Activated T-helper 1 cell treated with anti-CD3 and anti-CD28 coated beads, Interleukin-2, amount 50 U/mL, for 16 hours (primary cell): ENCODE measurements around the gene IDH3A.

Experiments
- DNase-seq, 2 donors: peaks; one replicate each; pipeline ENCODE4 v3.0.0-alpha.2; 2020; ENCODE audit warnings: low read depth in 1 of 2, low spot score in 1 of 2

The IDH3A gene

GRCh38 chr15:78201281-78202190, 52.4 kb downstream of the IDH3A start:
- DNase-seq = no peak

DNA sequence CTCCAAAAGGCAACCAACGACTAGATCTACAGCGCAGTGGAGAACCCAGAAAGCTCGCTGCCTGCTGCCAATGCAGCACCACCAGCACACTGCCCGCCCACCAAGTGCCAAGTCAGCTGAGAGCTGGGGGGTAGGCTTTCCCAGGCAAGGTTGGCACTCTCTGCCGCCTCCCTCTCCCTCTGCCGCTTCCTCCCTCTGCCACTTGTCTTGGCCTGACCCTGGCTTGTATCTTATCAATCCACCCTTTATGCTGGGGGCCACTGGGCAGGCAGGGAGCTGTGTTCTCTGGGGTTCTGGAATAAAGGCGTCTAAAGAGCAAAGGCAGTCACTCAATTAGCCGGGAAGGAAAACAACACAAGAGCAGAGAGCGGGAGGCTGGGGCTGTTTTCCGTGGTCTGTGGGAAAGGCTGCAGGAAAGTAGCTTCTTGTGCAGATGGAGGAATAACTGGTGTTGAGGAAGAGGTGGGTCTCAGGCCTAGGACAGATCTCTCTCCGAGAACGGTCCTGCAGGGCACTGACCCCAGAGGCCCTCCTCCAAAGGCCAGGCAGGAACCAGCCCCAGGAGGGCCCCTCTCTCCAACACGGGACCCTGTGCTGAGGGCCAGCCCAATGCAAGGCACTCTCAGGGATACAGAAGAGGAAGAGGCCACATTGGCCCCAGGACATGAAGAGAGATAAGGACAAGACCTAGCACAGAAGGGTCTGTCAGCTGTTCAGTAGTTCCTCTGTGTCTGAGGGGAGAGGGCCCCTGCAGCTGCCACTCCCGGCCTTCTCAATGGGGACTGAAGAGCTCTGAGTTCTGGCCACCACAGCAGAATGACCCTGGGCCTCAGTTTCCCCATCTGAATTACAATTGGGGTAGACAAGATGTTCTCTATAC, 54.4 kb downstream of the IDH3A start:
- DNase-seq = no peak

GRCh38 chr15:78204351-78205309, 55.5 kb downstream of the IDH3A start:
- no peak for DNase-seq

DNA sequence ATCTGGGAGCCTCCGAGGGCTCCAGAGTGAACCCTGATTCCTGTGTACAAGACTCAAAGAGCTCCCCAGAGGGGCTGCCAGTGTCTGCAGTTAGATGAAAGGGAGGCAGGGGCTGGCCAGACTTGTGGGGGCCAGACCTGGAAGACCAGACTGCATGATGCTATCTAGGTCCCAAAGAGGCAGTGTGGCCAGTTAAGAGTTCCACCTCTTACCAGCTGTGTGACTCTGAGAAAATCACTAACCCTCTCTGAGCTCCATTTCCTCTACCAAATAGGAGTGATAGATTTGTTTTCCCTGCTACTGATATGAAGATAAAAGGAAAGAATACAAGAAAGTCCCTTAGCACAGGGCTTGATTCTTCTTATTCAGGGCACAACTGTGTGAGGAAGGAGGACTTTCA, 56.2 kb downstream of the IDH3A start:
- no peak for DNase-seq

- no peak for DNase-seq
Measured at GRCh38 chr15:78205856-78206255, 56.7 kb downstream of the IDH3A start.

DNA sequence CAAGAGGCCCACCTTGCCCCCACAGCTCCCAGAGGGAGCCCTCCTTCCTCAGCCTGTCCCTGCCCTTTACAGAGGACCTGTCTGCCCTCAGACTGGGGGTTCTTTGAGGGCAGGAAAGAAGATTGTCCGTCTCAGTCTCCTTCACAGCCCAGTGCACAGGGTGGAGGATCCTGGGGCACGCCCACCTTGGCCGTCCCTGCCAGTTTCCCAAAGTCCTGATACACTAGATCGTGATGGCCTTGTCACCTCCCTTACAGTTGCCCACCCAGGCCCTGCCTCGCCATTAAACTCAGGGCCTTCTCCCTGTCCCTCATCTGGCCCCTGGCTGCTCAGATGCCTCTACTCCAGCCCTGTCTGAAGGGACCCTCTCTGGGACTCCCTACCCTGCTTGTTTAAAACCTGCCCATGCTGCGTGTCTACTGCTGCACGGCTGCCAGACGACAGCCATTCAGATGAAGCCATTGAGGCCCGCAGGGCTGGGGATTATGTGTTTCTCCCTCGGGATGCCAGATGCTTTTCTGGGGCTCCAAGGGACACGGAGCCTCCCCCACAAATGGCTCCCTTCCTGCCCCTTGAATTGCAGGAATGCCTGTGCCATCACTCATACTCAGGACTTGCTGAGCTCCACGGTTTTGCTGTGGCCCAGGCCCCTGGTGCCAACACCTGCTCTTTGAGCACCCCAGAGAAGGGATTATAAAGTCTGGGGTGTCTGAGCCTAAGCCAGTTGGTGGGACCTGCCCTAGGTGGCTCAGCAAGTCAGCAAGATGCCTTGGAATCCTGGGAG, 57.4 kb downstream of the IDH3A start:
- DNase-seq = no peak

- DNase-seq = no peak
Measured at GRCh38 chr15:78207110-78207458, 57.9 kb downstream of the IDH3A start.

DNA sequence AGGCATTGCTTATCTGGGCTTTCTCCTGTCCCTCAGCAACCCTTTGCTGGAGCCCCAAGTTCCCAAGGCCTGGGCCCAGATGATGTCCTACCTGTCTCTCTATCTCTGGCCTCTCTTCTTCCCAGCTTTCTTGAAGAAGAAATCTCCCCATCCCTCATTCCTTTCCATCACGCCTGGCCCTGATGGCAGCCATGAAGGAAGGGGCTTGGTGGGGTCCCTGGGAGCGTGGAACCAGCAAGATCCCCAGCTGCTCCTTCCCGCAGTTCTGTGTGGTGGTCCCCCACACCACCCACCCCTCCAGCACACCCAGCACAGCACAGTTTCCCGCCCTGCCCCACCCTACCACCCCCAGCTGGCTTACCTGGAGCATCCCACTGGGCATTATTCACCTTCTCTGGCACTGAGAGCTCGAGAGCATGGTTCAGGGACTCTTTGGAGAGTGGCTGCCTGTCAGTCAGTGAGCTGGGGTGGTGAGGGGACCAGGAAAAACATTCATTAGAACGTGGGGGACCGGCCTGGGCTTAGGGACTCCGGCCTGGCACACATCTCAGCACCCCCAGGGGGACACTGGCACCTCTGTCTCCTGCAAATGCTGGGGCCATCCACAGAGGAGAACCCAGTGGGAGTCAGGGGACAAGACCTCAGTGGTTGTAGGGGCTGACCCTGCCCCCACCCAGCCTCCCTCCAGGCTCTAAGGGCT, 58.6 kb downstream of the IDH3A start:
- no peak for DNase-seq

- no peak for DNase-seq
Measured at GRCh38 chr15:78208341-78208844, 59.2 kb downstream of the IDH3A start.

GRCh38 chr15:78208887-78209645, 59.9 kb downstream of the IDH3A start:
- no peak for DNase-seq

GRCh38 chr15:78209646-78210348, 60.6 kb downstream of the IDH3A start:
- DNase-seq = no peak

DNA sequence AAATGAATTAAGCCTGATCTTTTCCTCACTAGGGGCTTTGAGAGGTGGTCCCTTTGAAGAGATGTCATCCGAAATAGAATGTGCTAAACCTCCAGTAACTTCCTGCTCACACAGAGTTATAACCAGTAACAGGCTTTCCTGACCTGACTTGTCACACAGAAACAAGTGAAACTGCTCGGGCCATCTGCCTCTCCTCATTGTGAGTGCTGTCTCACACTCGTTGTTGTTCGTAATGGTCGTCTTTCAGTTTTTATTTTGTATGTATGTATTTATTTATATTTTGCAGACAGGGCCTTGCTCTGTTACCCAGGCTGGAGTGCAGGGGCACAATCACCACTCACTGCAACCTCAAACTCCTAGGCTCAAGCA, 61.2 kb downstream of the IDH3A start:
- DNase-seq = no peak

GRCh38 chr15:78211189-78211921, 62.2 kb downstream of the IDH3A start:
- no peak for DNase-seq

GRCh38 chr15:78212008-78212407, 62.8 kb downstream of the IDH3A start:
- DNase-seq = no peak

DNA sequence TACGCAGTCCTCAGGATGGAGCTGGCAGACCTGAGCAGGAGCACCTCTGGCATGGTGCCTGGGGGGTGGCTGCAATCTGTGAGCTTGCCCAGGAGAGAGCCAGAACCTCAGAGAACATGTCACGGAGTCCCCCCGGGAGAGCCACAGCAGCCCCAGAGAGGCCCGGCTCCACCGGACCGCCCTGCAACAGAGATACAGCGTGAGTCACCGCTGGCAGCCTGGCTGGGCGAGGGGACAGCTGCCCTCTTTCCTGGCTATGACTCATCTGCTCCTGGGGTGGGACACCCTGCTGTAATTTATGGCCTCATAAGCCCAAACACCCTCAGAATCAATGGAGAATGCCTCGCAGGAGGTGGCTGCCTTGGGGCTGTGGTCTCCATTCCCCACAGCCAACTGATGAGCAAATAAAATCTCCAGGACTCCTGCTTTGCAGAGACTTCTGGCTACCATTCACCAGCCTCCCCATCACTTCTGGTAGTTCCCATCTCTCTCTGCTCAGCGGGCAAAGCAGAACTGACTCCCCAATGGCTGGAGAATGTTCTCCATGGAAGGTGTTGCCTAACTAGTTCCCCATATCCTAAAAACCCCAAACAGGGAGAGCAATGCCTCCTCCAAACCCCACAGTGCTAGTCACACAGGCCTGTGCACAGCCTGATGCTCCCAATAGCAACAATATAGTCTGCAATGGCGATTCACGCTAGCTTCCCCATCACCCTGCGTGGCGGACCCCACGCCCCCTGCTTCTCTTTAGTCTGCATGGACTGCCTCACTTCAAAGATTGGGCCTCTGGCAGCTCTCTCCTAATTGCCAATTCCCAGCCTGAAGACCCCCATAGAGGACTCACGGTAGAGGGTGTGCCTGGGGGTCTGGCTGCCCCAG, 63.6 kb downstream of the IDH3A start:
- no peak for DNase-seq

DNA sequence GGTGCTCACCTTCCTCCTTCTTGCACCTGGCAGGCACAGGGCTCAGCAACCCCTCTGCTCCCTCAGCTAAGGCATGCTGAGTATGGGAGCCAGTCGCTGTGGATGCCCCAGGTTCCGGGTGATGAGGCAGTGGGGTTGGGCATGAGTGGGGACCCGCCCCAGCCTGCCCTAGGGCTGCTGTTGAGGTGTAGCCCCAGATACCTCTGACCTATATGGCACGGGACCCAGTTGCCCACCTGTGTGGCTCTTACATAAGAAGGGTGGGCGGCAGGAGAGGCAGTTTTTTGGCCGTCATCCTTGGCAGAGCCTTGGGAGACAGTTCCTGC, 64.2 kb downstream of the IDH3A start:
- no peak for DNase-seq

DNA sequence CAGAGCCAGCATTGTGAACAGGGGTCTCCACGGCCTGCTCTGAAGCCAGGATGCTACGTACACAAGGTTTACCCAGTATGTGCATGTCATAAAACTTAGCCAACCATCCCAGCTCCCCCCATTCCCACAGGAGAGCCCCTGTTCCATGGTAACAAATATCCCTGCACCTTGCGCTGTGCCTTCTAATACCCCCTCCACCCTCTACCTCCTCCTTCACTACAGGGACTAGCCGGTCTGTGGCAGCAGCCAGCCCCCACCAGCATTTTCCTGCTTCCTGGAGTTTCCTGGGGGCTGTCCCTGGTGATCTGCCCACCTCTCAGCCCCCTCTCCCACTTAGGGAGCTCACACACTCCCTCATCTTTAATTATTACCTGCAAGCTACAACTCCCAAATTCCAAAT, 64.8 kb downstream of the IDH3A start:
- no peak for DNase-seq
